Uterus (tissue), 2 donors: Measurements from ENCODE around the gene HS3ST3A1.

Source experiments
- POLR2A ChIP-seq, 2 donors: fragments of 450-650 bp; IDR thresholded peaks; one replicate each; pipeline ENCODE4 v1.6.1; 2016; ENCODE audit warnings: antibody characterized with exemption in 2 of 2, mild to moderate bottlenecking in 1 of 2, moderate library complexity in 1 of 2
- TF ChIP-seq, protein P1 (sequence below), 4 experiments: fragments of 200-600 bp in 2 of 4; fragments of 450-650 bp in 2 of 4; sonication (generic) in 2 of 4; IDR thresholded peaks; one replicate each; pipeline ENCODE4 v1.5.1; 2016 to 2019; ENCODE audit warnings: antibody characterized with exemption in 4 of 4, mild to moderate bottlenecking in 2 of 4, moderate library complexity in 1 of 4

GRCh38 chr17:13521784-13522183 lies 79.9 kb downstream of the HS3ST3A1 start:
- TF ChIP-seq, protein P1, sequence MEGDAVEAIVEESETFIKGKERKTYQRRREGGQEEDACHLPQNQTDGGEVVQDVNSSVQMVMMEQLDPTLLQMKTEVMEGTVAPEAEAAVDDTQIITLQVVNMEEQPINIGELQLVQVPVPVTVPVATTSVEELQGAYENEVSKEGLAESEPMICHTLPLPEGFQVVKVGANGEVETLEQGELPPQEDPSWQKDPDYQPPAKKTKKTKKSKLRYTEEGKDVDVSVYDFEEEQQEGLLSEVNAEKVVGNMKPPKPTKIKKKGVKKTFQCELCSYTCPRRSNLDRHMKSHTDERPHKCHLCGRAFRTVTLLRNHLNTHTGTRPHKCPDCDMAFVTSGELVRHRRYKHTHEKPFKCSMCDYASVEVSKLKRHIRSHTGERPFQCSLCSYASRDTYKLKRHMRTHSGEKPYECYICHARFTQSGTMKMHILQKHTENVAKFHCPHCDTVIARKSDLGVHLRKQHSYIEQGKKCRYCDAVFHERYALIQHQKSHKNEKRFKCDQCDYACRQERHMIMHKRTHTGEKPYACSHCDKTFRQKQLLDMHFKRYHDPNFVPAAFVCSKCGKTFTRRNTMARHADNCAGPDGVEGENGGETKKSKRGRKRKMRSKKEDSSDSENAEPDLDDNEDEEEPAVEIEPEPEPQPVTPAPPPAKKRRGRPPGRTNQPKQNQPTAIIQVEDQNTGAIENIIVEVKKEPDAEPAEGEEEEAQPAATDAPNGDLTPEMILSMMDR (IDR thresholded peaks at IDR 0.05): no peak
- TF ChIP-seq POLR2A (IDR thresholded peaks at IDR 0.05): no peak
